AG09319 (cell line): ENCODE data around the gene ZC3H7A.
"Not testable (repeated sequence)": the region's sequence is repeated elsewhere in the genome, so short reads cannot be mapped to it uniquely, and the experiment has no call there.

ENCODE experiments used
- DNase-seq: peaks from one replicate; pipeline ENCODE4 v3.0.0-alpha.2; 2010; ENCODE audit warnings: low read depth; ENCODE audit errors: extremely low read depth
- TF ChIP-seq, protein P1 (sequence below): IDR thresholded peaks from 2 replicates; pipeline ENCODE4 v1.5.1; 2011; ENCODE audit warnings: low read depth, mild to moderate bottlenecking, inconsistent platforms, low read length, moderate library complexity

ZC3H7A gene

GRCh38 chr16:11792410-11793241 is 4.4 kb downstream of the ZC3H7A start:
- DNase-seq, result no peak
- TF ChIP-seq, protein P1, sequence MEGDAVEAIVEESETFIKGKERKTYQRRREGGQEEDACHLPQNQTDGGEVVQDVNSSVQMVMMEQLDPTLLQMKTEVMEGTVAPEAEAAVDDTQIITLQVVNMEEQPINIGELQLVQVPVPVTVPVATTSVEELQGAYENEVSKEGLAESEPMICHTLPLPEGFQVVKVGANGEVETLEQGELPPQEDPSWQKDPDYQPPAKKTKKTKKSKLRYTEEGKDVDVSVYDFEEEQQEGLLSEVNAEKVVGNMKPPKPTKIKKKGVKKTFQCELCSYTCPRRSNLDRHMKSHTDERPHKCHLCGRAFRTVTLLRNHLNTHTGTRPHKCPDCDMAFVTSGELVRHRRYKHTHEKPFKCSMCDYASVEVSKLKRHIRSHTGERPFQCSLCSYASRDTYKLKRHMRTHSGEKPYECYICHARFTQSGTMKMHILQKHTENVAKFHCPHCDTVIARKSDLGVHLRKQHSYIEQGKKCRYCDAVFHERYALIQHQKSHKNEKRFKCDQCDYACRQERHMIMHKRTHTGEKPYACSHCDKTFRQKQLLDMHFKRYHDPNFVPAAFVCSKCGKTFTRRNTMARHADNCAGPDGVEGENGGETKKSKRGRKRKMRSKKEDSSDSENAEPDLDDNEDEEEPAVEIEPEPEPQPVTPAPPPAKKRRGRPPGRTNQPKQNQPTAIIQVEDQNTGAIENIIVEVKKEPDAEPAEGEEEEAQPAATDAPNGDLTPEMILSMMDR, result no peak

DNA sequence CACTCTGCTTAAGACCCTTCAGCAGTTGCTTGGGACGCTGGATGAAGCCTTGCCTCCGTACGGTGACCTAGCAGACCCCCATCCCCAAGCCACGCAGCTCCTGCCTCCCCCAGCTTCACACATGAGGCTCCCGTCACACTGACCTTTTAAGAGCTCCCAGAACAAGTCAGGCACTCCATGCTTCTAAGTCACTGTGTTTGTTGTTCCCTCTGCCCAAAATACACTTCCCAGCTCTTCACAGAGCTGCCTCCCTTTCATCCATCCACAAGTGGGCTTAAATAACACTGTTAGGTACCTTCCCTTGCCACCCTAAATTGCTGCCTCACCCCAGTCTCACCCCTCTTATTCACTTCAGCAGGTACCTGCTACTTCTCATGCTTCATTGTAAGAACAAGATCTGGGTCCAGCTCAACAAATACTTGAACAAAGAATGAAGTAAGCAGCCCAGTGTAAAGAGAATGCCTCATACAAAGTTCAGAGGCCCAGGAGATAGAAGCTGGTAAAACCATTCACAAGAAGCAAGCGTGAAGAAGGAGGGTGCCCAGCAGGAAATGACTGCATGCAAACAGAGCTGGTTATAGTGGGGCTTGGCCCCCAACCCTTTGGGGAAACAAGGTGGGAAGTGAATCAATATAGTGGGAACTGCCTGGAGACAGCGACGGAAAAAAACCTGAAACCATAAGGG is 5.8 kb downstream of the ZC3H7A start:
- TF ChIP-seq, protein P1, result no peak
- DNase-seq, result no peak

DNA sequence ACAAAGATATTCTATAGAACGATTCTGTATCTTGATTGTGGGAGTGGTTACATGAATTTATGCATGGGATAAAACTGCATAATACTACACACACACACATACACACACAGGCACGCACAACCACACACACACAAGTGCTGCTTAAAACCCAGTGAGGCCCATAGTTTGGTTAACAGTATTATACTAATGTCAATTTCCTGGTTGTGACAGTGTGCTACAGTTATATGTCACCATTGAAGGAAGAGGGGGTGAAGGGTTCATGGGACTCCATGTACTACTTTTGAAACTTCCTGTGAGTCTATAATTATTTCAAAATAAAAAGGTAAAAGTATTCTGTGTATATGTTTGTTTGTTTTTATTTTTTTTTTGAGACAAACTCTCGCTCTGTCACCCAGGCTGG is 8.1 kb downstream of the ZC3H7A start:
- TF ChIP-seq, protein P1, result no peak
- DNase-seq, result no peak

DNA sequence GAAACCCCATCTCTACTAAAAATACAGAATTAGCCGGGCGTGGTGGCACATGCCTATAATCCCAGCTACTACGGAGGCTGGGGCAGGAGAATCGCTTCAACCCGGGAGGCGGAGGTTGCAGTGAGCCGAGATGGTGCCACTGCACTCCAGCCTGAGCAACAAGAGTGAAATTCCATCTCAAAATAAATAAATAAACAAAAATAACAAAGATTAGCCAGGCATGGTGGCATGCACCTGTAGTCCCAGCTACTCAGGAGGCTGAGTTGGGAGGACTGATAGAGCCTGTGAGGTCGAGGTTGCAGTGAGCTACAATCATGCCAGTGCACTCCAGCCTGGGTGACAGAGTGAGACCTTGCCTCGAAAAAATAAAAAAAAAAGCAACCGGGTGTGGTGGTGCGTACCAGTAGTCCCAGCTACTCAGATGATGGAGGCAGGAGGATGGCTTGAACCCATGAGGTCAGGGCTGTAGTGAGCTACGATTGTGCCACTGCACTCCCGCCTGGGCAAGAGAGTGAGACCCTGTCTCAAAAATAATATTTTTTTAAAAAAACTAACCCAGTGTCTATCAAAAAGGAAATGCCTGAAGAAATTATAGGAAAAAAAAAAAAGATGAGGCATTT is 12.0 kb downstream of the ZC3H7A start:
- not testable (repeated sequence) for DNase-seq

- DNase-seq, result not testable (repeated sequence)
Measured at GRCh38 chr16:11784381-11784780, 12.7 kb downstream of the ZC3H7A start.

DNA sequence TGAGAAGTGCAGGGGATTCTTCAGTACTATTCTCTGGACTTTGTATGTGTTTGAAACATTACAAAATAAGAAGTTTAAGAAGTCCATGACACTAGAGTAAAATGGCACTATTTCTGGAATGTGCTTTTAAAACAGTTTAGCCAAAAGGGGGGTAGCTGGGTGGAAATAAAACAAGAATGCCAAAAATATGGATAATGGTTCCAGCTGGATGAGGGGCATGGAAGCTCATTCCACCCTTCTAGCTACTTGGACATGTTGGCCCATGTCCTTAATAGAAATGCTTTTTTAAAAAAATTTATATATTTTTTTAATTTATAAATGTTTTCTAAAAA is 13.1 kb downstream of the ZC3H7A start:
- DNase-seq, result no peak
- TF ChIP-seq, protein P1, result no peak

- TF ChIP-seq, protein P1, result no peak
- DNase-seq, result no peak
Measured at GRCh38 chr16:11783319-11784037, 13.6 kb downstream of the ZC3H7A start.

- no peak for DNase-seq
- TF ChIP-seq, protein P1, result no peak
Measured at GRCh38 chr16:11781773-11782172, 15.3 kb downstream of the ZC3H7A start.
